GM18951 (cell line): ENCODE results near the gene LIMA1.
"Not testable (repeated sequence)": the region's sequence is repeated elsewhere in the genome, so short reads cannot be mapped to it uniquely, and the experiment has no call there.

Experiments
- POLR2A ChIP-seq: IDR thresholded peaks from 4 replicates; pipeline ENCODE4 v1.6.1; 2011; ENCODE audit warnings: mild to moderate bottlenecking; ENCODE audit not compliant: insufficient read length, insufficient read depth; ENCODE audit errors: extremely low read depth
- in situ Hi-C: fragments of 300-500 bp; cut with MboI; formaldehyde crosslinking; loops from one replicate; pipeline ENCODE4 v1.12.0; 2022; ENCODE audit warnings: low sequenced_read_pairs, mixed read lengths, inconsistent platforms; ENCODE audit not compliant: unreplicated experiment

Gene LIMA1

GRCh38 chr12:50157259-50157658 lies 126.1 kb downstream of the LIMA1 start:
- in situ Hi-C loops = no loop called here
- TF ChIP-seq POLR2A = no peak

GRCh38 chr12:50156641-50157040 lies 126.7 kb downstream of the LIMA1 start:
- no peak for TF ChIP-seq POLR2A
- in situ Hi-C loops = no loop called here

GRCh38 chr12:50154947-50155346 lies 128.4 kb downstream of the LIMA1 start:
- in situ Hi-C loops = not testable (repeated sequence)

GRCh38 chr12:50151047-50151687 lies 132.2 kb downstream of the LIMA1 start:
- in situ Hi-C loops = no loop called here
- no peak for TF ChIP-seq POLR2A

GRCh38 chr12:50149311-50149710 lies 134.0 kb downstream of the LIMA1 start:
- no peak for TF ChIP-seq POLR2A
- in situ Hi-C loops = no loop called here

GRCh38 chr12:50148011-50148410 lies 135.3 kb downstream of the LIMA1 start:
- in situ Hi-C loops = not testable (repeated sequence)

GRCh38 chr12:50147281-50147680 lies 136.0 kb downstream of the LIMA1 start:
- in situ Hi-C loops = no loop called here
- no peak for TF ChIP-seq POLR2A

GRCh38 chr12:50145439-50145838 lies 137.9 kb downstream of the LIMA1 start:
- TF ChIP-seq POLR2A = no peak
- in situ Hi-C loops = no loop called here

GRCh38 chr12:50142993-50143392 lies 140.3 kb downstream of the LIMA1 start:
- TF ChIP-seq POLR2A = no peak
- in situ Hi-C loops = no loop called here

GRCh38 chr12:50132505-50133135 lies 150.7 kb downstream of the LIMA1 start:
- TF ChIP-seq POLR2A = no peak
- in situ Hi-C loops = no loop called here

- in situ Hi-C loops = no loop called here
- no peak for TF ChIP-seq POLR2A
These were observed 154.0 kb downstream of the LIMA1 start for GRCh38 chr12:50129290-50129689.

GRCh38 chr12:50127546-50127945 lies 155.8 kb downstream of the LIMA1 start:
- in situ Hi-C loops = no loop called here

More at GRCh38 chr12:50127546-50127945, 155.8 kb downstream of the LIMA1 start:
- no peak for TF ChIP-seq POLR2A
